Hypothalamus (tissue), 51 donors: ENCODE results near the gene SCAMP5.

ENCODE experiments used
- DNase-seq, 51 donors: peaks; one replicate each; lab custom pipeline; 2025; lab: John Stamatoyannopoulos, UW

Gene SCAMP5

GRCh38 chr15:74995182-74995778 lies at the start of gene SCAMP5:
Gene SCAMP5, plus strand, starts transcription at chr15:74995563. Its CDS starts 16,277 bp downstream, at chr15:75011840.
- peak in 50 of 51 donors; percentile 30 to 96 (median 89) for DNase-seq

- DNase-seq, result peak in 44 of 51 donors; percentile 9 to 87 (median 50)
These were observed 45.1 kb upstream of the SCAMP5 start for GRCh38 chr15:74950078-74950908.

- no peak for DNase-seq
These were observed 44.4 kb upstream of the SCAMP5 start for GRCh38 chr15:74951006-74951405.

- no peak for DNase-seq
These were observed 40.8 kb upstream of the SCAMP5 start for GRCh38 chr15:74954515-74954914.

GRCh38 chr15:74955017-74955416 lies 40.3 kb upstream of the SCAMP5 start:
- no peak for DNase-seq

- peak in 43 of 51 donors; percentile 16 to 77 (median 48) for DNase-seq
These were observed 39.3 kb upstream of the SCAMP5 start for GRCh38 chr15:74955796-74956647.

GRCh38 chr15:74956648-74957475 lies 38.5 kb upstream of the SCAMP5 start, which contains the start of gene RPP25:
Gene RPP25, minus strand, starts transcription at chr15:74956772. Its CDS starts 189 bp downstream, at chr15:74956583.
- DNase-seq, result peak in 38 of 51 donors; percentile 17 to 77 (median 54)

- peak in 2 of 51 donors; percentile 33 to 50 for DNase-seq
These were observed 37.8 kb upstream of the SCAMP5 start for GRCh38 chr15:74957476-74958035.

- peak in 7 of 51 donors; percentile 5 to 19 (median 9) for DNase-seq
These were observed 36.9 kb upstream of the SCAMP5 start for GRCh38 chr15:74958320-74958907.

GRCh38 chr15:74958908-74959585 lies 36.3 kb upstream of the SCAMP5 start:
- peak in 2 of 51 donors; percentile 3 to 10 for DNase-seq

- DNase-seq, result no peak
These were observed 35.8 kb upstream of the SCAMP5 start for GRCh38 chr15:74959586-74959939.

- DNase-seq, result no peak
These were observed 35.1 kb upstream of the SCAMP5 start for GRCh38 chr15:74960286-74960685.

- DNase-seq, result no peak
These were observed 34.3 kb upstream of the SCAMP5 start for GRCh38 chr15:74960995-74961588.

GRCh38 chr15:74961616-74962015 lies 33.7 kb upstream of the SCAMP5 start:
- DNase-seq, result no peak

- no peak for DNase-seq
These were observed 33.1 kb upstream of the SCAMP5 start for GRCh38 chr15:74962219-74962618.

- no peak for DNase-seq
These were observed 32.7 kb upstream of the SCAMP5 start for GRCh38 chr15:74962671-74963070.

GRCh38 chr15:74963213-74963612 lies 32.1 kb upstream of the SCAMP5 start:
- no peak for DNase-seq

- no peak for DNase-seq
These were observed 30.6 kb upstream of the SCAMP5 start for GRCh38 chr15:74964794-74965193.
